Mesenchymal stem cell (in vitro differentiated cells and primary cell): ENCODE data around the gene SBNO2.

Experiments
- DNase-seq: peaks from one replicate; pipeline ENCODE4 v3.0.0-alpha.2; 2013
- H2AFZ ChIP-seq: one replicate; pipeline ENCODE4 v1.6.1; 2013; ENCODE audit warnings: low read depth, mild to moderate bottlenecking, control low read depth, inconsistent platforms, low read length, moderate library complexity
- H2AK5ac ChIP-seq: 2 replicates; pipeline ENCODE4 v1.6.1; 2013; ENCODE audit warnings: low read length, moderate library complexity, mild to moderate bottlenecking, inconsistent platforms; ENCODE audit not compliant: severe bottlenecking
- H2BK120ac ChIP-seq: one replicate; pipeline ENCODE4 v1.6.1; 2013; ENCODE audit warnings: low read depth, mild to moderate bottlenecking, inconsistent platforms, low read length, moderate library complexity
- H2BK12ac ChIP-seq, 2 experiments: one replicate each; pipeline ENCODE4 v1.6.1; 2013; ENCODE audit warnings: inconsistent platforms in 2 of 2, low read length in 2 of 2, mild to moderate bottlenecking in 2 of 2, moderate library complexity in 2 of 2, control low read depth in 1 of 2
- H2BK15ac ChIP-seq: one replicate; pipeline ENCODE4 v1.6.1; 2013; ENCODE audit warnings: mild to moderate bottlenecking, low read depth, inconsistent platforms; ENCODE audit not compliant: poor library complexity, severe bottlenecking
- H2BK5ac ChIP-seq: 2 replicates; pipeline ENCODE4 v1.6.1; 2013; ENCODE audit warnings: low read depth, mild to moderate bottlenecking, low read length, control low read depth, inconsistent platforms; ENCODE audit not compliant: poor library complexity, severe bottlenecking
- H3K14ac ChIP-seq, 2 experiments: one replicate each; pipeline ENCODE4 v1.6.1; 2013; ENCODE audit warnings: inconsistent platforms in 2 of 2, low read length in 2 of 2, control low read depth in 1 of 2, mild to moderate bottlenecking in 1 of 2, moderate library complexity in 1 of 2
- H3K18ac ChIP-seq, 2 experiments: one replicate each; pipeline ENCODE4 v1.6.1; 2013; ENCODE audit warnings: inconsistent platforms in 2 of 2, low read length in 2 of 2, control low read depth in 1 of 2, low read depth in 1 of 2, mild to moderate bottlenecking in 1 of 2
- H3K23ac ChIP-seq, 2 experiments: one replicate each; pipeline ENCODE4 v1.6.1; 2013; ENCODE audit warnings: inconsistent platforms in 2 of 2, low read length in 2 of 2, mild to moderate bottlenecking in 2 of 2, moderate library complexity in 2 of 2, control low read depth in 1 of 2
- H3K27ac ChIP-seq: 2 replicates; pipeline ENCODE4 v1.5.1; 2013; ENCODE audit warnings: mild to moderate bottlenecking, moderate library complexity, low read length, control low read depth, inconsistent platforms; ENCODE audit not compliant: poor library complexity, severe bottlenecking
- H3K27me3 ChIP-seq, 2 experiments: 2 replicates each; pipeline versions ENCODE4 v1.6.1 to v1.7.0; 2013; ENCODE audit warnings: low read length in 2 of 2, mild to moderate bottlenecking in 2 of 2, moderate library complexity in 2 of 2, control low read depth in 1 of 2, inconsistent platforms in 1 of 2; ENCODE audit not compliant: control insufficient read depth in 1 of 2, insufficient read depth in 1 of 2
- H3K36me3 ChIP-seq, 2 experiments: 2 replicates each; pipeline versions ENCODE4 v1.6.1 to v1.7.0; 2013; ENCODE audit warnings: low read length in 2 of 2, control low read depth in 1 of 2, inconsistent platforms in 1 of 2, low read depth in 1 of 2, mild to moderate bottlenecking in 1 of 2; ENCODE audit not compliant: insufficient read depth in 2 of 2, control insufficient read depth in 1 of 2
- H3K4ac ChIP-seq, 2 experiments: one replicate each; pipeline ENCODE4 v1.6.1; 2013; ENCODE audit warnings: inconsistent platforms in 2 of 2, low read length in 2 of 2, mild to moderate bottlenecking in 2 of 2, moderate library complexity in 2 of 2, control low read depth in 1 of 2, low read depth in 1 of 2
- H3K4me1 ChIP-seq: 2 replicates; pipeline ENCODE4 v1.6.1; 2013; ENCODE audit warnings: low read depth, low read length, control low read depth; ENCODE audit not compliant: control insufficient read depth, insufficient read depth
- H3K4me2 ChIP-seq: 2 replicates; pipeline ENCODE4 v1.6.1; 2013; ENCODE audit warnings: low read length, mild to moderate bottlenecking, inconsistent platforms; ENCODE audit not compliant: poor library complexity, severe bottlenecking
- H3K4me3 ChIP-seq, 2 experiments: 2 replicates each; pipeline versions ENCODE4 v1.5.1 to v1.7.0; 2013; ENCODE audit warnings: low read length in 2 of 2, mild to moderate bottlenecking in 2 of 2, control low read depth in 1 of 2, low read depth in 1 of 2; ENCODE audit not compliant: insufficient read depth in 1 of 2
- H3K79me1 ChIP-seq: replicated peaks from 2 replicates; pipeline ENCODE4 v1.6.1; 2013; ENCODE audit warnings: mild to moderate bottlenecking, control low read depth, low read length, inconsistent platforms; ENCODE audit not compliant: poor library complexity, severe bottlenecking
- H3K9ac ChIP-seq: 2 replicates; pipeline ENCODE4 v1.7.0; 2013; ENCODE audit warnings: mild to moderate bottlenecking, low read length, moderate library complexity
- H3K9me3 ChIP-seq: 2 replicates; pipeline ENCODE4 v1.7.0; 2013; ENCODE audit warnings: mild to moderate bottlenecking, low read length; ENCODE audit not compliant: control insufficient read depth
- H4K8ac ChIP-seq: one replicate; pipeline ENCODE4 v1.6.1; 2013; ENCODE audit warnings: inconsistent platforms, mild to moderate bottlenecking, low read length, moderate library complexity
- H4K91ac ChIP-seq: one replicate; pipeline ENCODE4 v1.6.1; 2013; ENCODE audit warnings: mild to moderate bottlenecking, low read length, inconsistent platforms
- WGBS: methylation state at CpG from one replicate; pipeline ENCODE4 v1.1.7; 2013; ENCODE audit warnings: mixed read lengths; 5-methylcytosine and 5-hydroxymethylcytosine counted together

Gene SBNO2

DNA sequence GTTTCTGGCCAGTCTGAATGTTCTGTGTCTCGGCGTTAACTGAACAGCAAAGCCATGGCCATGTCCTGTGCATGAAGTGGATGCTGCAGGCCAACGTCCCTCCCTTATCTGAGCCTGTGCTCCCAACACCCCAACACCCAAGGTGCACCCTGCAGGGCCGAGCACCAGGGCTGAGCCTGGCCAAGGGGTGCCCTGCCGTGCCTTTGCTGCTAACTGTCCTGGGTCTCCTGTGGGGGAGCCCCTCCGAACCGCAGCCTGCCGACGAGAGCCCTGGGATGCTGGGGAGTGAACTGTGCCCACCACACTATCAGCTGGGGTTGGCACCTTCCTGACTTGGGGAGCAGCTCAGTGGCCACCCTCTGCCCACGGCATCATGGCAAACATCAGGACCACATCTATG is 52.7 kb downstream of the SBNO2 start:
- Histone ChIP-seq H3K4me1 (peaks cover 32% of the 10 kb centered on the region), H3K23ac (no peak overlapping the region), H3K14ac (no peak overlapping the region), H3K18ac (no peak overlapping the region), H4K8ac (no peak overlapping the region), H3K27ac (no peak overlapping the region), H3K79me1 (peaks cover 52% of the 10 kb centered on the region), H3K4me2 (no peak overlapping the region), H4K91ac (no peak overlapping the region), H2BK15ac (no peak overlapping the region), H3K36me3 (peaks cover 95 to 98% of the 10 kb centered on the region in 2 experiments), H2BK5ac (no peak overlapping the region), H3K4me3 (no peak overlapping the region), H3K9ac (no peak overlapping the region), H2BK120ac (no peak overlapping the region), H2AK5ac (no peak overlapping the region), H2AFZ (no peak overlapping the region), H3K9me3 (no peaks in the 10 kb centered on the region), H3K4ac (no peak overlapping the region), H2BK12ac (no peak overlapping the region), H3K27me3 (no peaks in the 10 kb centered on the region)
- no peak for DNase-seq
- 98% methylated on average over 9 of the region's 10 CpGs for WGBS

DNA sequence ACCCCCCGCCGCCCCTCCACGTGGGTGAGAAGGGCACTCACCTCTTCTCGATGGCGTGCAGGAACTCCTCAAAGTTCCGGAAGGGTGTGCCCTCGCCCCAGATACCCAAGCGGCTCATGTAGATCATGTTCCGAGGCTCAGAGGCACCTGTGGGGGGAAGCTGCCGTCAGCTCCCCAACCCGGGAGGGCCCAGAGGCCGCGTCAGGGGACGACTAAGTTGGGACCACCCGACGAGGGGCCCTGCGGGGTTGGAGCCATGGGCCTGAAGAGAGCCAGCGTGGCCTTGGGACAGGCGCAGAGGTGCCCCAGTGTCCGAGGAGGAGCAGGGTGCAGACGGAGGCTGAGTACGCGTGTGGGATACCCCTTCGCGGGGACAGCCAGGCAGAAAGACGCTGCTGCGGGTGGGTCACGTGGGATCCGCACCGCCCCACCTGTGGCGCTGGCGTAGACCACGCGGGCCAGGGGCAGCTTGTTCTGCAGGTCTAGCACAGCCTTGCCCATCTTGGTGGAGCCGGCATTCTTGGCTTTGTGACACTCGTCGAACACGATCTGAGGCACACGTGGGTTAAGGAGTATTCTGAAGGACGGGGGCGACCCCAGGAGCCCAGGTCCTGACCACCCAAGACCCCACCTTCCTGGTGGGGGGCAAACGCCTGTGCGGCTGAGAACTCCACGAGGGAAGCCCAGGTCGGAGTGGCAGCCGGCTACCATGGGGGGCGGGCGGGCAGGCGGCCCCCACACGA is 54.4 kb downstream of the SBNO2 start:
- Histone ChIP-seq H2AK5ac (no peak overlapping the region), H4K8ac (no peak overlapping the region), H3K9ac (no peak overlapping the region), H2BK12ac (no peak overlapping the region), H3K9me3 (no peaks in the 10 kb centered on the region), H3K27ac (no peak overlapping the region), H3K4me2 (no peak overlapping the region), H2BK15ac (no peak overlapping the region), H3K36me3 (peaks cover 91 to 94% of the 10 kb centered on the region in 2 experiments), H4K91ac (no peak overlapping the region), H2BK120ac (no peak overlapping the region), H3K18ac (no peak overlapping the region), H2AFZ (no peak overlapping the region), H2BK5ac (no peak overlapping the region), H3K4ac (no peak overlapping the region), H3K4me3 (no peak overlapping the region), H3K14ac (no peak overlapping the region), H3K79me1 (peaks cover 50% of the 10 kb centered on the region), H3K4me1 (peaks cover 21% of the 10 kb centered on the region), H3K23ac (no peak overlapping the region), H3K27me3 (no peaks in the 10 kb centered on the region)
- no peak for DNase-seq
- WGBS = 97% methylated on average over 48 of the region's 50 CpGs

- Histone ChIP-seq H3K4me1 (peaks cover 20% of the 10 kb centered on the region), H3K14ac (no peak overlapping the region), H2BK120ac (no peak overlapping the region), H3K79me1 (peaks cover 44% of the 10 kb centered on the region), H4K8ac (no peak overlapping the region), H3K9ac (no peak overlapping the region), H2AFZ (no peak overlapping the region), H3K4me2 (no peak overlapping the region), H3K4me3 (no peak overlapping the region), H2BK5ac (no peak overlapping the region), H2BK12ac (no peak overlapping the region), H3K23ac (no peak overlapping the region), H4K91ac (no peak overlapping the region), H3K27me3 (no peaks in the 10 kb centered on the region), H3K4ac (no peak overlapping the region), H3K18ac (no peak overlapping the region), H2AK5ac (no peak overlapping the region), H3K27ac (no peak overlapping the region), H2BK15ac (no peak overlapping the region), H3K36me3 (peaks cover 90 to 94% of the 10 kb centered on the region in 2 experiments), H3K9me3 (no peaks in the 10 kb centered on the region)
- 96% methylated on average over 34 of the region's 34 CpGs for WGBS
- DNase-seq = no peak
Observed at GRCh38 chr19:1118999-1119398, 55.1 kb downstream of the SBNO2 start.

DNA sequence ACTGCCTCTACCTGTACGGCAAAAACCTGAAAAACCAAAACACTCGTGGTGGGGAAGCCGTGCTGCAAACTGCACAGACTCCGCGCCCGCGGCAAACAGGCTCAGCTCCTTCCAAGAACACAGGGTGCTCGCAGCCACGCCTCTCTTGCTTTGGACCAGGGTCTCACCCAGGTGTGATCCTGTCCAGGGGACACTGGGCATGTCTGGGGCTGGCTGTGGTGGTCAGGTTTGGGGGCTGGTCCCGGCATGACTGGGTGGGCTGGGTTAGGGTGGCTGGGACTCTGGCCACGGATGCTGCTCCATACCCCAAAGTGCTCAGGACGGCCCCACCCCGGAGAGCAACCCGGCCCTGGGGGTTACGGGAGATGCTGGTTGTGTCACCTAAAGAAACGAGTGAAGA is 56.4 kb downstream of the SBNO2 start:
- no peak overlapping the region for H3K4ac ChIP-seq
- no peak overlapping the region for H2BK120ac ChIP-seq
- no peak overlapping the region for H2BK15ac ChIP-seq
- no peak overlapping the region for H2BK5ac ChIP-seq
- H3K79me1 ChIP-seq = peaks cover 33% of the 10 kb centered on the region
- no peaks in the 10 kb centered on the region for H3K27me3 ChIP-seq
- H3K18ac ChIP-seq = no peak overlapping the region
- H3K4me3 ChIP-seq = no peak overlapping the region
- H3K9ac ChIP-seq = no peak overlapping the region
- 98% methylated on average over 16 of the region's 16 CpGs for WGBS
- no peak overlapping the region for H2AFZ ChIP-seq
- no peak overlapping the region for H4K91ac ChIP-seq
- no peak for DNase-seq
- no peak overlapping the region for H3K27ac ChIP-seq
- no peak overlapping the region for H2AK5ac ChIP-seq
- no peak overlapping the region for H3K14ac ChIP-seq
- no peak overlapping the region for H2BK12ac ChIP-seq
- H4K8ac ChIP-seq = no peak overlapping the region
- no peaks in the 10 kb centered on the region for H3K9me3 ChIP-seq
- H3K36me3 ChIP-seq = peaks cover 87 to 92% of the 10 kb centered on the region in 2 experiments
- H3K23ac ChIP-seq = no peak overlapping the region
- H3K4me1 ChIP-seq = peaks cover 20% of the 10 kb centered on the region
- no peak overlapping the region for H3K4me2 ChIP-seq
